ENCODE data around the gene TP53RK. TPM values are rescaled to one million over a fixed set of nuclear protein-coding genes. Genes with fewer than 3 reads are reported as not detected.

TP53RK gene
- total RNA-seq, 1 experiment from 2014 or later: 22.9 TPM

GRCh38 chr20:46670585-46671584 is 18.4 kb downstream of the TP53RK start:
- no peak overlapping the region for H3K9ac ChIP-seq (ENCODE audit: low read length)
- H4K20me1 ChIP-seq (ENCODE audit: insufficient read depth, low read depth, low read length): no peaks in the 10 kb centered on the region
- peaks cover 18% of the 10 kb centered on the region for H3K9me3 ChIP-seq (ENCODE audit: low read length)
- H3K79me2 ChIP-seq (ENCODE audit: low read length): no peaks in the 10 kb centered on the region
- no peak for DNase-seq
- peaks cover 3% of the 10 kb centered on the region; the same call in 1 of the 2 replicates for H3K27me3 ChIP-seq (ENCODE audit: low read length)
- no peaks in the 10 kb centered on the region for H3K9me2 ChIP-seq (replicated peaks; ENCODE audit: insufficient read depth, low read length)
- H3K4me3 ChIP-seq (ENCODE audit: low read length): no peak overlapping the region
- H3K4me1 ChIP-seq (ENCODE audit: low read length): no peaks in the 10 kb centered on the region
- H3K4me2 ChIP-seq (ENCODE audit: low read depth, low read length, poor library complexity, severe bottlenecking): no peak overlapping the region
- no peaks in the 10 kb centered on the region; the same call in 1 of the 2 replicates for H3K36me3 ChIP-seq (ENCODE audit: insufficient read depth, low read length)
- no peak overlapping the region for H2AFZ ChIP-seq (ENCODE audit: low read length)
- no peak overlapping the region for H3K27ac ChIP-seq (ENCODE audit: low read length)

GRCh38 chr20:46670228-46670584 is 19.0 kb downstream of the TP53RK start:
- Histone ChIP-seq H4K20me1 (ENCODE audit: insufficient read depth, low read depth, low read length) (no peaks in the 10 kb centered on the region), H3K79me2 (ENCODE audit: low read length) (no peaks in the 10 kb centered on the region)

GRCh38 chr20:46666818-46667515 is 22.3 kb downstream of the TP53RK start:
- Histone ChIP-seq H3K4me2 (ENCODE audit: low read depth, low read length, poor library complexity, severe bottlenecking) (no peak overlapping the region), H3K79me2 (ENCODE audit: low read length) (no peaks in the 10 kb centered on the region), H3K4me3 (ENCODE audit: low read length) (no peak overlapping the region), H3K27ac (ENCODE audit: low read length) (no peak overlapping the region), H3K4me1 (ENCODE audit: low read length) (no peaks in the 10 kb centered on the region), H2AFZ (ENCODE audit: low read length) (no peak overlapping the region), H3K27me3 (ENCODE audit: low read length) (peaks cover 5% of the 10 kb centered on the region; the same call in 1 of the 2 replicates), H3K9me3 (ENCODE audit: low read length) (peaks cover 18% of the 10 kb centered on the region), H3K9me2 (replicated peaks; ENCODE audit: insufficient read depth, low read length) (no peaks in the 10 kb centered on the region), H3K36me3 (ENCODE audit: insufficient read depth, low read length) (no peaks in the 10 kb centered on the region), H3K9ac (ENCODE audit: low read length) (no peak overlapping the region), H4K20me1 (ENCODE audit: insufficient read depth, low read depth, low read length) (no peaks in the 10 kb centered on the region)
- no peak for DNase-seq

More at GRCh38 chr20:46670228-46670584, 19.0 kb downstream of the TP53RK start:
- Histone ChIP-seq H3K9me3 (ENCODE audit: low read length) (peaks cover 18% of the 10 kb centered on the region), H3K4me2 (ENCODE audit: low read depth, low read length, poor library complexity, severe bottlenecking) (no peak overlapping the region), H3K36me3 (ENCODE audit: insufficient read depth, low read length) (no peaks in the 10 kb centered on the region; the same call in 1 of the 2 replicates), H2AFZ (ENCODE audit: low read length) (no peak overlapping the region), H3K27me3 (ENCODE audit: low read length) (peaks cover 3% of the 10 kb centered on the region; the same call in 1 of the 2 replicates), H3K4me3 (ENCODE audit: low read length) (no peak overlapping the region), H3K27ac (ENCODE audit: low read length) (no peak overlapping the region), H3K9ac (ENCODE audit: low read length) (no peak overlapping the region), H3K4me1 (ENCODE audit: low read length) (no peaks in the 10 kb centered on the region), H3K9me2 (replicated peaks; ENCODE audit: insufficient read depth, low read length) (no peaks in the 10 kb centered on the region)
- DNase-seq: no peak

- Histone ChIP-seq H3K9me2 (replicated peaks; ENCODE audit: insufficient read depth, low read length) (no peaks in the 10 kb centered on the region), H3K4me3 (ENCODE audit: low read length) (no peak overlapping the region), H3K27me3 (ENCODE audit: low read length) (peaks cover 5% of the 10 kb centered on the region; the same call in 1 of the 2 replicates), H3K27ac (ENCODE audit: low read length) (no peak overlapping the region), H3K4me2 (ENCODE audit: low read depth, low read length, poor library complexity, severe bottlenecking) (no peak overlapping the region), H3K9ac (ENCODE audit: low read length) (no peak overlapping the region), H4K20me1 (ENCODE audit: insufficient read depth, low read depth, low read length) (no peaks in the 10 kb centered on the region), H3K36me3 (ENCODE audit: insufficient read depth, low read length) (no peaks in the 10 kb centered on the region), H3K9me3 (ENCODE audit: low read length) (peaks cover 17% of the 10 kb centered on the region), H3K79me2 (ENCODE audit: low read length) (no peaks in the 10 kb centered on the region), H3K4me1 (ENCODE audit: low read length) (no peaks in the 10 kb centered on the region), H2AFZ (ENCODE audit: low read length) (no peak overlapping the region)
- no peak for DNase-seq
Observed at GRCh38 chr20:46666306-46666705, 22.9 kb downstream of the TP53RK start.

GRCh38 chr20:46665602-46666001 is 23.6 kb downstream of the TP53RK start:
- Histone ChIP-seq H3K9me3 (ENCODE audit: low read length) (peaks cover 10% of the 10 kb centered on the region), H3K36me3 (ENCODE audit: insufficient read depth, low read length) (no peaks in the 10 kb centered on the region), H3K4me2 (ENCODE audit: low read depth, low read length, poor library complexity, severe bottlenecking) (no peak overlapping the region), H3K4me1 (ENCODE audit: low read length) (no peaks in the 10 kb centered on the region), H3K9me2 (replicated peaks; ENCODE audit: insufficient read depth, low read length) (no peaks in the 10 kb centered on the region), H3K4me3 (ENCODE audit: low read length) (no peak overlapping the region), H3K27ac (ENCODE audit: low read length) (no peak overlapping the region), H2AFZ (ENCODE audit: low read length) (no peak overlapping the region), H3K79me2 (ENCODE audit: low read length) (no peaks in the 10 kb centered on the region), H3K27me3 (ENCODE audit: low read length) (peaks cover 2% of the 10 kb centered on the region; the same call in 1 of the 2 replicates), H4K20me1 (ENCODE audit: insufficient read depth, low read depth, low read length) (no peaks in the 10 kb centered on the region), H3K9ac (ENCODE audit: low read length) (no peak overlapping the region)
- no peak for DNase-seq

- H3K4me3 ChIP-seq (ENCODE audit: low read length): no peak overlapping the region
- H4K20me1 ChIP-seq (ENCODE audit: insufficient read depth, low read depth, low read length): no peaks in the 10 kb centered on the region
- H3K4me1 ChIP-seq (ENCODE audit: low read length): no peaks in the 10 kb centered on the region
- H3K27me3 ChIP-seq (ENCODE audit: low read length): peaks cover 2% of the 10 kb centered on the region; the same call in 1 of the 2 replicates
- no peak overlapping the region for H3K27ac ChIP-seq (ENCODE audit: low read length)
- no peak overlapping the region for H3K4me2 ChIP-seq (ENCODE audit: low read depth, low read length, poor library complexity, severe bottlenecking)
- no peak overlapping the region for H2AFZ ChIP-seq (ENCODE audit: low read length)
- H3K9ac ChIP-seq (ENCODE audit: low read length): no peak overlapping the region
- H3K9me2 ChIP-seq (replicated peaks; ENCODE audit: insufficient read depth, low read length): no peaks in the 10 kb centered on the region
- H3K79me2 ChIP-seq (ENCODE audit: low read length): no peaks in the 10 kb centered on the region
- DNase-seq: no peak
- H3K9me3 ChIP-seq (ENCODE audit: low read length): no peaks in the 10 kb centered on the region
- H3K36me3 ChIP-seq (ENCODE audit: insufficient read depth, low read length): no peaks in the 10 kb centered on the region
Observed at GRCh38 chr20:46663531-46663930, 25.7 kb downstream of the TP53RK start.

DNA sequence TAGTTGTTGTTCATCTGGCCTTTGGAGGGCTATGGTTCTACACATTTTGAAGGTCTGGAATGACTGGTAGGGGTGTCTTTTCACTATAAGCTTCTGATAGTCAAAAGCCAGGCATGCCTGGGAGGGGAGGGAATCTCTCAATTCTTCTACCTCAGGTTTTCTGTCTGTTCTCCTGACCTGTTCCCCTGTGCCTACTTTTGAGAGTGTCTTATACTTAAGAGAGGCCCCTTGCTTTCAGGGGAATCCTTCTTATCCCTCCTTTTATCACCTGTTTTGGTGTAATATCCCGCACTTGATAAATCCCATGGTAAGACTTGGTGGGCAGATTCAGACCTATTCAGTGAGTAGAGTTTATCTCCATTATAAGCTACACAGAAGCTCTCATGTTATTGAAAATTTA is 27.6 kb downstream of the TP53RK start:
- no peak for DNase-seq
- no peak overlapping the region for H3K4me3 ChIP-seq (ENCODE audit: low read length)
- H4K20me1 ChIP-seq (ENCODE audit: insufficient read depth, low read depth, low read length): no peaks in the 10 kb centered on the region
- H3K79me2 ChIP-seq (ENCODE audit: low read length): no peaks in the 10 kb centered on the region
- no peaks in the 10 kb centered on the region for H3K9me2 ChIP-seq (replicated peaks; ENCODE audit: insufficient read depth, low read length)
- H3K27me3 ChIP-seq (ENCODE audit: low read length): peaks cover 2% of the 10 kb centered on the region; the same call in 1 of the 2 replicates
- no peak overlapping the region for H2AFZ ChIP-seq (ENCODE audit: low read length)
- H3K9me3 ChIP-seq (ENCODE audit: low read length): no peaks in the 10 kb centered on the region
- no peak overlapping the region for H3K4me2 ChIP-seq (ENCODE audit: low read depth, low read length, poor library complexity, severe bottlenecking)
- H3K4me1 ChIP-seq (ENCODE audit: low read length): no peaks in the 10 kb centered on the region
- no peak overlapping the region for H3K9ac ChIP-seq (ENCODE audit: low read length)
- no peak overlapping the region for H3K27ac ChIP-seq (ENCODE audit: low read length)
- no peaks in the 10 kb centered on the region for H3K36me3 ChIP-seq (ENCODE audit: insufficient read depth, low read length)

- no peaks in the 10 kb centered on the region for H3K9me3 ChIP-seq (ENCODE audit: low read length)
- H4K20me1 ChIP-seq (ENCODE audit: insufficient read depth, low read depth, low read length): no peaks in the 10 kb centered on the region
- no peak overlapping the region for H2AFZ ChIP-seq (ENCODE audit: low read length)
- no peaks in the 10 kb centered on the region for H3K36me3 ChIP-seq (ENCODE audit: insufficient read depth, low read length)
- H3K4me3 ChIP-seq (ENCODE audit: low read length): no peak overlapping the region
- H3K9ac ChIP-seq (ENCODE audit: low read length): no peak overlapping the region
- H3K4me2 ChIP-seq (ENCODE audit: low read depth, low read length, poor library complexity, severe bottlenecking): no peak overlapping the region
- H3K79me2 ChIP-seq (ENCODE audit: low read length): no peaks in the 10 kb centered on the region
- H3K27me3 ChIP-seq (ENCODE audit: low read length): peaks cover 2% of the 10 kb centered on the region; the same call in 1 of the 2 replicates
- H3K4me1 ChIP-seq (ENCODE audit: low read length): no peaks in the 10 kb centered on the region
- H3K27ac ChIP-seq (ENCODE audit: low read length): no peak overlapping the region
- no peaks in the 10 kb centered on the region for H3K9me2 ChIP-seq (replicated peaks; ENCODE audit: insufficient read depth, low read length)
- no peak for DNase-seq
Observed at GRCh38 chr20:46660487-46660886, 28.8 kb downstream of the TP53RK start.
